SW480 (cell line): ENCODE measurements around the gene P2RX6.
A peak's percentile ranks its signal among the peaks of the same experiment; 100 is the strongest.

Source experiments
- DNase-seq: peaks from one replicate; pipeline ENCODE4 v3.0.0-alpha.2; 2016; ENCODE audit warnings: low spot score

The P2RX6 gene

DNA sequence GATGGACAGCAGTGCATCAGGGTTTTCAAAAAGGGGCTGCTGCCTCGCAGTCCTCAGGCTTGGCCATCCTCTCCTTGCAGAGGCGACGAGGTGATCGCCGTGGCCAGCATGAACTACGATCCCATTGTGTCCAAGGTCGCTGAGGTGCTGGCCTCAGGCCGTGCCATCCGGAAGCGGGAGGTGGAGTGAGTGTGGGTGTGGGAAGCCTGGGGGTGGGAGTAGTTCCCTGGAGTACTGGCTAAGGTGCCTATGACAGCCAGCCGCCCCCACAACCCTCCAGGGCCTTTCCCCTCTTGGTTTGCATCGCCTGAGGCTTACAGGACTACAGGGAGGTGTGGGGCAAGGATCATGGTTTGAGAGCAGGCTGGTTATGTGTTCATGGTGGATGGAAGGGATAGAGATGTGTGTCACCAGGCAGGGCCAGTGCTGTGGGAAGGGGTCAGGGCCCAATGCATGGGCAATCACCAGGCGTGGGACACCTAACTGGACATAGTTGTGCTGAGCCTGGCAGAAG lies 35.0 kb upstream of the P2RX6 start:
- DNase-seq = no peak

- DNase-seq = no peak
Observed at GRCh38 chr22:20980523-20980922, 34.4 kb upstream of the P2RX6 start.

- no peak for DNase-seq
Observed at GRCh38 chr22:20980938-20981722, 33.8 kb upstream of the P2RX6 start.

GRCh38 chr22:20981787-20982562 lies 33.0 kb upstream of the P2RX6 start, which contains the start of gene LZTR1:
Gene LZTR1 (plus strand): TSS chr22:20982297. CDS start chr22:20982372, 75 bp downstream.
- DNase-seq = peak; percentile 81

DNA sequence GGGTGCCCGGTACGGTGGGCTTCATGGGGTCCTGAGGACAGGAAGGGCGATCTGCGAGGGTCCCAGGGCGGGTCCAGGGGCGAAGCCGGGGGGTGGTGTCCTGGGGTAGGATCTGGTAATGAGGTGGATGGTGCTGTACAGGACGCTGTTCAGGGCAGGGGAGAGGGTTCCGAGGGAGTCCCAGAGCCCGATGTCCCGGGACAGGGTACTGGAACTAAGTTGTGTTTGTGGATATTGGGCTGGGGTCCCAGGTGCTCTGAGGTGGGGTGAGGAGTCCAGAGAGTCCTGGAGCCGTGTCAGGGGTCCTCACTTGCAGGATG lies 32.4 kb upstream of the P2RX6 start:
- no peak for DNase-seq

- DNase-seq = no peak
Observed at GRCh38 chr22:20983081-20983771, 31.7 kb upstream of the P2RX6 start.

- DNase-seq = no peak
Observed at GRCh38 chr22:20985720-20986119, 29.2 kb upstream of the P2RX6 start.

DNA sequence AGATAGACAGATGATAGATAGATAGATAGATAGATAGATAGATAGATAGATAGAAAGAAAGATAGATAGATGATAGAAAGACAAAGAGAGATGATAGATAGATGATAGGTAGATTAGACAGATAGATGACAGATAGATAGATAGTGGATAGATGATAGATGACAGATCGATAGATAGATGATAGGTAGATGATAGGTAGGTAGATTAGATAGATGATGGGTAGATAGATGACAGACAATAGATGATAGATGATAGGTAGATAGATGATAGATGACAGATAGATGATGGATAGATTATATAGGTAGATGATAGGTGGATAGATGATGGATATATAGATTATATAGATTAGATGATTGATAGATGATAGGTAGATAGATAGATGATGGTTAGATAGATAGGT lies 28.6 kb upstream of the P2RX6 start:
- DNase-seq = no peak

GRCh38 chr22:20987375-20987774 lies 27.6 kb upstream of the P2RX6 start:
- DNase-seq = no peak

DNA sequence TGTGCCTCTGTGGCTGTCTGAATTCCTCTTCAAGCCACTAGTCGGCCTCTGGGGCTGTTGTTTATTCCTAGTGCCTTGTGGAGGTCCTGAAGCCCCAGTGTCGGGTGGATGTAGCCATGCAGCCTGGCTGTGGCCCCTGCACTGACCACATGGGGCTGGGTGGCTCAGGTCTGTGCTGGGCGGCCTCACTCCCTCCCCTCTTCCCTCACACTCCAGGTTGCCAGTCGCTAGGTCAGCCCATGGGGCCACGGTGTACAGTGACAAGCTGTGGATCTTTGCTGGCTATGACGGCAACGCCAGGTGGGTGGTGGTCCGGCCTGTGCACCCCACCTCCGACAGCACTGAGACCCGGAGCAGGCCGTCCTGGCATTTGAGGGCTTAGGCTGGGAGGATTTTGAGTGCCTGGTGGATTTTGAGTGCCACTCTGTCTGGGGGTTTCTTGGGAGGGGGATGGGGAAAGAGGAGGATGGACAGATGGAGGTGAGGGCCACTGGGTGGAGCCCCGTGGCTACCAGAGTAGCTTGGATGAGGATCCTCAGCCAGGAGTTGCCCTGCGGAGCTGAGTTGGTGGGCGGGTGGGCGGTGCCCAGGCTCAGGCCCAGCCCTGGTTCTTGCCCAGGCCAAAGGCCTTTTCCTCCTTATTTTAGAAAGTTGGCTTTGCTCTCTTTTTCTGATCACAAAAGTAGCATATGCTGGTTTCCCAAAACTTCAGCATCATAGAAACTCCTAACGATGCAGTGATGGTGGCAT lies 26.2 kb upstream of the P2RX6 start:
- DNase-seq = no peak

GRCh38 chr22:20989323-20990138 lies 25.4 kb upstream of the P2RX6 start:
- no peak for DNase-seq

GRCh38 chr22:20990184-20991180 lies 24.5 kb upstream of the P2RX6 start:
- DNase-seq = no peak

GRCh38 chr22:20991252-20992055 lies 23.5 kb upstream of the P2RX6 start:
- DNase-seq = no peak

DNA sequence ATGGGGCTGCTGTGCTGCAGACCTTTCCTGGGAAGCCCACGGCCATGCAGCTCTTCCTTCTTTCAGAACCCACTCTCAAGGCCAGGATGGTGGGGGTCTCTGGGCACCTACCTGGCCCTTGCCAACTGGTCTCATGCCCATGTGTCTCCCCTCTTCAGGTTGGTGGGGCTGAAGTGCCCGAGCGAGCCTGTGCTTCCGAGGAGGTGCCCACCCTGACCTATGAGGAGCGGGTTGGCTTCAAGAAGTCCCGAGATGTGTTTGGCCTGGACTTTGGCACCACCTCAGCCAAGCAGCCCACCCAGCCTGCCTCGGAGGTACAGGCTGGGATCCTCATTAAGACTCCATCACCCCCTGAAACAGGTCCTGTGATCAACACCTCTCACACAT lies 22.9 kb upstream of the P2RX6 start:
- DNase-seq = no peak

- DNase-seq = no peak
Observed at GRCh38 chr22:20992456-20993303, 22.3 kb upstream of the P2RX6 start.

- no peak for DNase-seq
Observed at GRCh38 chr22:20993304-20994127, 21.4 kb upstream of the P2RX6 start.
